ENCODE measurements around the gene OPRL1. TPM values are rescaled to one million over a fixed set of nuclear protein-coding genes. Genes with fewer than 3 reads are reported as not detected.
"Not testable (repeated sequence)": the region's sequence is repeated elsewhere in the genome, so short reads cannot be mapped to it uniquely, and the experiment has no call there.

The OPRL1 gene
- polyA plus RNA-seq, 1 donor: 0.81 TPM

DNA sequence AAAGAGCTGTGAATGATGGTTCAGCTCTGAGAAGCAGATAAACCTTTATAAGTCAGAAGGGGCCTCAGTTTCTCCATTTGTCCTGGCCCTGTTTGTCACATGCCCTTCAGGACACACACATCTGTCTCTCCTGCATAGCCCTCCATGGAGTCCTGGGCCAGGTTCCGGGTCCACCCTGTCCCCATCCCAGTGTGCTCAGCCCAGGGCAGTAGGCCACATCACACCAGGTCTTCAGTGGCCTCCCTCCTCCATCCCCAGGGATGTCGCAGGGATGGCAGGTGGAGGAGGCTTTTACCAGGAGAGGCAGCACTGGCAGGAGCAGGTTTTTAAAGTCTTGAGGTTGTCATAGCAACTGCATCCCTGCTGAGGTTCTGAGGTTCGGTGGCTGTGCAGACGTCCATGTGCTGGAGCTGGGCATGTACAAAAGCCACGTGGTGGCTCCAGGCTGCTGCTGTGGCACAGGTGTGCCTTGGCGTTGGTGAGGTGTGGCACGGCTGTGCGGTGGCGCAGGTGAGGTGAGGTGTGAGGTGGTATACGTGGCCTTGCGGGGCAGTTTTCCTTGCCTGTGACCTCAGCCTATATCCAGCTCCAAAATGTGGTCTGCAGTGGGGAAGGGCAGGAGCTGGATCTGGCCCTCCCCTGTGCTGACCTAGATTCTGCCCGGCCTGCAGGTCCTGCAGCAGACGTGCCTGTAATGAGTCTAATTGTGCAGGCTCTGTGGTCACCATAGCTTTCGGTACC lies 35.5 kb downstream of the OPRL1 start:
- Histone ChIP-seq H3K9me3 (ENCODE audit: control insufficient read depth, low read depth, low read length) (no peaks in the 10 kb centered on the region), H3K36me3 (ENCODE audit: control insufficient read depth, insufficient read depth, low read length) (no peaks in the 10 kb centered on the region), H3K27me3 (ENCODE audit: control insufficient read depth, insufficient read depth, low read length) (no peaks in the 10 kb centered on the region), H3K4me3 (ENCODE audit: low read length) (no peak overlapping the region), H3K27ac (ENCODE audit: low read length) (no peak overlapping the region), H3K4me1 (ENCODE audit: control insufficient read depth, insufficient read depth, low read length) (no peaks in the 10 kb centered on the region)
- no peak for DNase-seq
- no CpG with 5 or more reads among the region's 14 CpGs for WGBS (ENCODE audit: insufficient coverage, low lambda C conversion rate)

- no CpG with 5 or more reads among the region's 21 CpGs for WGBS (ENCODE audit: insufficient coverage, low lambda C conversion rate)
- Histone ChIP-seq H3K27me3 (ENCODE audit: control insufficient read depth, insufficient read depth, low read length) (peaks cover 3% of the 10 kb centered on the region), H3K27ac (ENCODE audit: low read length) (no peak overlapping the region), H3K4me3 (ENCODE audit: low read length) (no peak overlapping the region), H3K36me3 (ENCODE audit: control insufficient read depth, insufficient read depth, low read length) (no peaks in the 10 kb centered on the region), H3K4me1 (ENCODE audit: control insufficient read depth, insufficient read depth, low read length) (no peaks in the 10 kb centered on the region), H3K9me3 (ENCODE audit: control insufficient read depth, low read depth, low read length) (no peaks in the 10 kb centered on the region)
- DNase-seq: no peak
Measured at GRCh38 chr20:64116016-64116415, 36.1 kb downstream of the OPRL1 start.

- H3K4me1 ChIP-seq (ENCODE audit: control insufficient read depth, insufficient read depth, low read length): no peaks in the 10 kb centered on the region
- WGBS (ENCODE audit: insufficient coverage, low lambda C conversion rate): no CpG with 5 or more reads among the region's 17 CpGs
- H3K9me3 ChIP-seq (ENCODE audit: control insufficient read depth, low read depth, low read length): no peaks in the 10 kb centered on the region
- H3K27ac ChIP-seq (ENCODE audit: low read length): no peak overlapping the region
- H3K36me3 ChIP-seq (ENCODE audit: control insufficient read depth, insufficient read depth, low read length): no peaks in the 10 kb centered on the region
- no peak for DNase-seq
- H3K27me3 ChIP-seq (ENCODE audit: control insufficient read depth, insufficient read depth, low read length): peaks cover 9% of the 10 kb centered on the region
- H3K4me3 ChIP-seq (ENCODE audit: low read length): no peak overlapping the region
Measured at GRCh38 chr20:64116541-64117431, 36.9 kb downstream of the OPRL1 start.

DNA sequence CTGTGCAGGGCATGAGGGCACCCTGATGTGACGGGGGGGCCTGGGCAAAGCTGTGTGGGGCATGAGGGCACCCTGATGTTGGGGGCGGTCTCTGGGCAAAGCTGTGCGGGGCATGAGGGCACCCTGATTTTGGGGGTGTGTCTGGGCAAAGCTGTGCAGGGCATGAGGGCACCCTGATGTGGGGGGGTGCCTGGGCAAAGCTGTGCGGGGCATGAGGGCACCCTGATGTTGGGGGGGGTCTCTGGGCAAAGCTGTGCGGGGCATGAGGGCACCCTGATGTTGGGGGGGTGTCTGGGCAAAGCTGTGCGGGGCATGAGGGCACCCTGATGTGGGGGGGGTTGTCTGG lies 37.5 kb downstream of the OPRL1 start:
- H3K27ac ChIP-seq (ENCODE audit: low read length); DNase-seq; H3K9me3 ChIP-seq (ENCODE audit: control insufficient read depth, low read depth, low read length); H3K36me3 ChIP-seq (ENCODE audit: control insufficient read depth, insufficient read depth, low read length); H3K4me3 ChIP-seq (ENCODE audit: low read length); H3K4me1 ChIP-seq (ENCODE audit: control insufficient read depth, insufficient read depth, low read length): not testable (repeated sequence)
- H3K27me3 ChIP-seq (ENCODE audit: control insufficient read depth, insufficient read depth, low read length): peaks cover 12% of the 10 kb centered on the region
- no CpG with 5 or more reads among the region's 6 CpGs for WGBS (ENCODE audit: insufficient coverage, low lambda C conversion rate)

DNA sequence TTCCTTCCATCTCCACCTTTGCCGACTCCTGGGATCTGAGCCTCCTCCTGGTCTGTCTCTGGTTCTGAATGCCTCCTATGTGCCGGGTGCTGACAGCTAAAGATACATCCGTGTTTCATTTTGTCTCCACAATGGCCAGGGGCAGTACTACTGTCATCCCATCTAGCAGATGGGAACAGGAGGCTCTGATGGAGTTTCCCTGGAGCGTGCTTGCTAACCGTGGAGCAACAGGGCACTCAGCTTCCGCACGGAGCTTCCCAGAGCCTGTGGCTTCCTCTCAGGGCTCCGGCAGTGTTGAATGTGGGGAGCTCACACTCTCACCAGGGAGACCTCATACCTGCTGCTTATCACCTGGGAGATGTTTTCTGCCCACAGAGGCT lies 39.4 kb downstream of the OPRL1 start:
- Histone ChIP-seq H3K9me3 (ENCODE audit: control insufficient read depth, low read depth, low read length) (no peaks in the 10 kb centered on the region), H3K36me3 (ENCODE audit: control insufficient read depth, insufficient read depth, low read length) (no peaks in the 10 kb centered on the region), H3K4me1 (ENCODE audit: control insufficient read depth, insufficient read depth, low read length) (no peaks in the 10 kb centered on the region), H3K27me3 (ENCODE audit: control insufficient read depth, insufficient read depth, low read length) (peaks cover 14% of the 10 kb centered on the region), H3K27ac (ENCODE audit: low read length) (no peak overlapping the region), H3K4me3 (ENCODE audit: low read length) (no peak overlapping the region)
- WGBS (ENCODE audit: insufficient coverage, low lambda C conversion rate): no CpG with 5 or more reads among the region's 8 CpGs
- no peak for DNase-seq

DNA sequence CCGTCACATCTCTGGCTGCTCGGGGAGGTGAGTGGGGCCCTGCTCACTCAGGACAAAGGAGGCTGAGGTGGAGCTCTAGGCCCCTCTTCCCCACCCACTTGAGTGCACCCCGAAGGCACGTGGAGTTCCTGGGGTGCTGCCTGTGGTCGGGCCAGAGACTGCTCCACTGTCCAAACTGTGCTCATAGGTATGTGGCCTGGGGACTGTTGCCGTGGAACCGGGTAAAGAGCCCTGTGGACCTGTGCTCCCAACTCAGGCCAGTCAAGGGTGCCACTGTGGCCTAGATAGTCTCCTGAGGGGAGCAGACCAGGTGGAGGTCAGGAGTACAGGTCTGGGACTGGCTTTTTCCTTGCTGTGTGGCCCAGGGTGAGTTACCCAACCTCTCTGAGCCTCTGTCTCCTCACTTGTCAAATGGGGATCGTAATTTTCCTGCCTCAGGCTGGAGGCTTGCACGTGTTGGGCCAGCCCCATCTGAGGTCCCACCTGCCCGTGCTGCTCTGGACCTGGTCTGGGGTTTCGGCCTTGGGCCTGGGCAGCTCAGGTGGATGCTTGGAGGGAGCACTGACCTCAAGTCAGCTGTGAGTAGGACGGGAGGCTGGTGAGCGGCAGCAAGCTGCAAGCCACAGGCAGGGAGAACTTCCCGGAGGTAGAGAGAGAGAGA lies 39.9 kb downstream of the OPRL1 start:
- no CpG with 5 or more reads among the region's 14 CpGs for WGBS (ENCODE audit: insufficient coverage, low lambda C conversion rate)
- Histone ChIP-seq H3K9me3 (ENCODE audit: control insufficient read depth, low read depth, low read length) (no peaks in the 10 kb centered on the region), H3K4me3 (ENCODE audit: low read length) (no peak overlapping the region), H3K27me3 (ENCODE audit: control insufficient read depth, insufficient read depth, low read length) (peaks cover 14% of the 10 kb centered on the region), H3K4me1 (ENCODE audit: control insufficient read depth, insufficient read depth, low read length) (no peaks in the 10 kb centered on the region), H3K36me3 (ENCODE audit: control insufficient read depth, insufficient read depth, low read length) (no peaks in the 10 kb centered on the region), H3K27ac (ENCODE audit: low read length) (no peak overlapping the region)
- DNase-seq: no peak

DNA sequence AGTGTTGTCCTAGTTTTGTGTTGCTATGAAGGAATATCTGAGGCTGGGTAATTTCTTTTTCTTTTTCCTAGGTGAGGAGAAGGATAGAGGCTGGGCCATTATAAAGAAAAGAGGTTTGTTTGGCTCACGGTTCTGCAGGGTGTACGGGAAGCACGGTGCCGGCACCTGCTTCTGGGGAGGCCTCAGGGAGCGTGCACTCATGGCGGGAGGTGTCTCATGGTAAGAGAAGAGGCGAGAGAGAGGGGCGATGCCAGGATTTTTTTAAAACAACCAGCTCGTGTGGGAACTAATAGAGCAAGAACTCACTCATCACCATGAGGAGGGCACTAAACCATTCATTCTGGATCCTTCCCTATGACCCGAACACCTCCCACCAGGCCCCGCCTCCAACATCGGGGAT lies 41.7 kb downstream of the OPRL1 start:
- H3K4me1 ChIP-seq (ENCODE audit: control insufficient read depth, insufficient read depth, low read length): no peaks in the 10 kb centered on the region
- peaks cover 14% of the 10 kb centered on the region for H3K27me3 ChIP-seq (ENCODE audit: control insufficient read depth, insufficient read depth, low read length)
- DNase-seq: no peak
- no peaks in the 10 kb centered on the region for H3K36me3 ChIP-seq (ENCODE audit: control insufficient read depth, insufficient read depth, low read length)
- no peak overlapping the region for H3K27ac ChIP-seq (ENCODE audit: low read length)
- no peak overlapping the region for H3K4me3 ChIP-seq (ENCODE audit: low read length)
- H3K9me3 ChIP-seq (ENCODE audit: control insufficient read depth, low read depth, low read length): no peaks in the 10 kb centered on the region
- no CpG with 5 or more reads among the region's 12 CpGs for WGBS (ENCODE audit: insufficient coverage, low lambda C conversion rate)

GRCh38 chr20:64122927-64123326 lies 43.0 kb downstream of the OPRL1 start:
- H3K36me3 ChIP-seq (ENCODE audit: control insufficient read depth, insufficient read depth, low read length); H3K27ac ChIP-seq (ENCODE audit: low read length); H3K4me1 ChIP-seq (ENCODE audit: control insufficient read depth, insufficient read depth, low read length); DNase-seq; H3K9me3 ChIP-seq (ENCODE audit: control insufficient read depth, low read depth, low read length); H3K4me3 ChIP-seq (ENCODE audit: low read length): not testable (repeated sequence)
- WGBS (ENCODE audit: insufficient coverage, low lambda C conversion rate): 77% methylated on average over 5 of the region's 11 CpGs
- peaks cover 14% of the 10 kb centered on the region for H3K27me3 ChIP-seq (ENCODE audit: control insufficient read depth, insufficient read depth, low read length)

- H3K4me1 ChIP-seq (ENCODE audit: control insufficient read depth, insufficient read depth, low read length); H3K4me3 ChIP-seq (ENCODE audit: low read length); H3K36me3 ChIP-seq (ENCODE audit: control insufficient read depth, insufficient read depth, low read length); H3K27ac ChIP-seq (ENCODE audit: low read length); H3K9me3 ChIP-seq (ENCODE audit: control insufficient read depth, low read depth, low read length); DNase-seq: not testable (repeated sequence)
- peaks cover 14% of the 10 kb centered on the region for H3K27me3 ChIP-seq (ENCODE audit: control insufficient read depth, insufficient read depth, low read length)
- WGBS (ENCODE audit: insufficient coverage, low lambda C conversion rate): 90% methylated on average over 2 of the region's 11 CpGs
Measured at GRCh38 chr20:64123517-64123916, 43.6 kb downstream of the OPRL1 start.

- DNase-seq: no peak
- WGBS (ENCODE audit: insufficient coverage, low lambda C conversion rate): 100% methylated on average over 1 of the region's 11 CpGs
- Histone ChIP-seq H3K4me1 (ENCODE audit: control insufficient read depth, insufficient read depth, low read length) (no peaks in the 10 kb centered on the region), H3K4me3 (ENCODE audit: low read length) (no peak overlapping the region), H3K27me3 (ENCODE audit: control insufficient read depth, insufficient read depth, low read length) (peaks cover 9% of the 10 kb centered on the region), H3K9me3 (ENCODE audit: control insufficient read depth, low read depth, low read length) (no peaks in the 10 kb centered on the region), H3K27ac (ENCODE audit: low read length) (no peak overlapping the region), H3K36me3 (ENCODE audit: control insufficient read depth, insufficient read depth, low read length) (no peaks in the 10 kb centered on the region)
Measured at GRCh38 chr20:64129146-64129782, 49.4 kb downstream of the OPRL1 start.

All from large intestine (tissue), 3 donors.